OCI-LY3 (cell line): ENCODE results near the gene CTNNA1.

Experiments used
- H2AFZ ChIP-seq: fragments of 200-600, 300-600 bp; shearing (Covaris generic); 2 replicates; pipeline ENCODE4 v1.6.0; 2014; ENCODE audit warnings: antibody characterized with exemption, low read depth, low read length
- H3K27ac ChIP-seq: fragments of 200-600, 300-600 bp; sonication (generic); 2 replicates; pipeline ENCODE4 v1.5.1; 2014; ENCODE audit warnings: mild to moderate bottlenecking, low read length, moderate library complexity, mixed read lengths
- H3K27me3 ChIP-seq: fragments of 200-600, 300-600 bp; sonication (generic); 2 replicates; pipeline ENCODE4 v1.6.1; 2014; ENCODE audit warnings: low read depth, low read length, mixed read lengths
- H3K36me3 ChIP-seq: fragments of 200-600, 300-600 bp; sonication (generic); replicated peaks from 2 replicates; pipeline ENCODE3; 2014; ENCODE audit warnings: low read depth, low read length, mixed read lengths
- H3K4me1 ChIP-seq: fragments of 300-600, 200-600 bp; sonication (generic); 2 replicates; pipeline ENCODE4 v1.6.1; 2014; ENCODE audit warnings: low read length, mixed read lengths
- H3K4me2 ChIP-seq: fragments of 200-600, 300-600 bp; sonication (generic); 2 replicates; pipeline ENCODE4 v1.6.1; 2014; ENCODE audit warnings: low read length, mixed read lengths
- H3K4me3 ChIP-seq: fragments of 300-600, 200-600 bp; sonication (generic); 2 replicates; pipeline ENCODE4 v1.5.1; 2014; ENCODE audit warnings: antibody characterized with exemption, mild to moderate bottlenecking, low read length, moderate library complexity
- H3K79me2 ChIP-seq: fragments of 300-600, 200-600 bp; shearing (Covaris generic); 2 replicates; pipeline ENCODE4 v1.6.1; 2014; ENCODE audit warnings: mild to moderate bottlenecking, low read length, mixed read lengths
- H3K9ac ChIP-seq: fragments of 300-600, 200-600 bp; shearing (Covaris generic); 2 replicates; pipeline ENCODE4 v1.6.0; 2014; ENCODE audit warnings: mild to moderate bottlenecking, low read length, moderate library complexity
- H3K9me3 ChIP-seq: fragments of 200-600, 300-600 bp; shearing (Covaris generic); 2 replicates; pipeline ENCODE4 v1.6.1; 2014; ENCODE audit warnings: low read length, mixed read lengths; ENCODE audit not compliant: insufficient read depth
- H4K20me1 ChIP-seq: fragments of 200-600, 300-600 bp; sonication (generic); 2 replicates; pipeline ENCODE4 v1.6.1; 2016; ENCODE audit warnings: low read length, mixed read lengths; ENCODE audit not compliant: insufficient read depth
- CTCF ChIP-seq: fragments of 200-600, 300-600 bp; sonication (generic); IDR thresholded peaks from 2 replicates; pipeline ENCODE4 v1.5.1; 2014; ENCODE audit warnings: antibody characterized with exemption, low read length, low read depth
- EZH2phosphoT487 ChIP-seq: fragments of 200-600 bp; shearing (Covaris generic); IDR thresholded peaks from 2 replicates; pipeline ENCODE4 v1.6.1; 2018; ENCODE audit warnings: antibody characterized with exemption, mixed run types, low read depth

Gene CTNNA1

GRCh38 chr5:138978080-138978479 is 224.9 kb downstream of the CTNNA1 start:
- TF ChIP-seq CTCF (no peak), EZH2phosphoT487 (no peak)
- Histone ChIP-seq H3K9me3 (no peaks in the 10 kb centered on the region), H3K27me3 (no peaks in the 10 kb centered on the region), H2AFZ (no peak overlapping the region), H3K36me3 (no peaks in the 10 kb centered on the region), H3K27ac (no peak overlapping the region), H3K79me2 (no peaks in the 10 kb centered on the region), H3K4me2 (no peak overlapping the region), H3K9ac (no peak overlapping the region), H4K20me1 (no peaks in the 10 kb centered on the region), H3K4me1 (no peaks in the 10 kb centered on the region), H3K4me3 (no peak overlapping the region)

GRCh38 chr5:138978581-138978980 is 225.4 kb downstream of the CTNNA1 start:
- no peak overlapping the region for H3K27ac ChIP-seq
- H3K9ac ChIP-seq = no peak overlapping the region
- H2AFZ ChIP-seq = no peak overlapping the region
- H3K36me3 ChIP-seq = no peaks in the 10 kb centered on the region
- H3K27me3 ChIP-seq = no peaks in the 10 kb centered on the region
- no peaks in the 10 kb centered on the region for H3K79me2 ChIP-seq
- H3K9me3 ChIP-seq = no peaks in the 10 kb centered on the region
- no peaks in the 10 kb centered on the region for H4K20me1 ChIP-seq
- no peak overlapping the region for H3K4me2 ChIP-seq
- H3K4me3 ChIP-seq = no peak overlapping the region
- TF ChIP-seq CTCF = no peak
- TF ChIP-seq EZH2phosphoT487 = no peak
- no peaks in the 10 kb centered on the region for H3K4me1 ChIP-seq

GRCh38 chr5:138979684-138980280 is 226.6 kb downstream of the CTNNA1 start:
- Histone ChIP-seq H4K20me1 (no peaks in the 10 kb centered on the region), H3K4me1 (no peaks in the 10 kb centered on the region), H3K9ac (no peak overlapping the region), H3K27ac (no peak overlapping the region), H3K4me2 (no peak overlapping the region), H3K4me3 (no peak overlapping the region), H3K27me3 (no peaks in the 10 kb centered on the region), H3K79me2 (no peaks in the 10 kb centered on the region), H3K9me3 (no peaks in the 10 kb centered on the region), H3K36me3 (no peaks in the 10 kb centered on the region), H2AFZ (no peak overlapping the region)
- TF ChIP-seq EZH2phosphoT487 = no peak
- no peak for TF ChIP-seq CTCF

- Histone ChIP-seq H3K4me1 (no peaks in the 10 kb centered on the region), H3K27ac (no peak overlapping the region)
- TF ChIP-seq CTCF (no peak), EZH2phosphoT487 (no peak)
Measured at GRCh38 chr5:138980441-138980840, 227.2 kb downstream of the CTNNA1 start.

More at GRCh38 chr5:138980441-138980840, 227.2 kb downstream of the CTNNA1 start:
- H3K9me3 ChIP-seq = no peaks in the 10 kb centered on the region
- no peak overlapping the region for H3K4me2 ChIP-seq
- no peaks in the 10 kb centered on the region for H3K27me3 ChIP-seq
- no peaks in the 10 kb centered on the region for H3K79me2 ChIP-seq
- no peak overlapping the region for H3K4me3 ChIP-seq
- H2AFZ ChIP-seq = no peak overlapping the region
- H4K20me1 ChIP-seq = no peaks in the 10 kb centered on the region
- H3K36me3 ChIP-seq = no peaks in the 10 kb centered on the region
- no peak overlapping the region for H3K9ac ChIP-seq
